H7 (cell line): ENCODE results near the gene LRRC8B. TPM values are rescaled to one million over a fixed set of nuclear protein-coding genes. Genes with fewer than 3 reads are reported as not detected.
"Not testable (repeated sequence)": the region's sequence is repeated elsewhere in the genome, so short reads cannot be mapped to it uniquely, and the experiment has no call there.

Experiments used
- DNase-seq: peaks from one replicate; pipeline ENCODE4 v3.0.0; 2012
- H3K27me3 ChIP-seq: 2 replicates; pipeline ENCODE4 v1.6.0; 2011; ENCODE audit warnings: mild to moderate bottlenecking, low read length; ENCODE audit not compliant: control insufficient read depth, insufficient read depth
- H3K36me3 ChIP-seq: replicated peaks from 2 replicates; pipeline ENCODE4 v1.5.1; 2011; ENCODE audit warnings: low read length; ENCODE audit not compliant: control insufficient read depth, insufficient read depth
- H3K4me3 ChIP-seq: 2 replicates; pipeline ENCODE4 v1.5.1; 2011; ENCODE audit warnings: low read depth, mild to moderate bottlenecking, control low read depth, low read length, moderate library complexity; ENCODE audit not compliant: insufficient read depth
- total RNA-seq: library from RNA; depleted of rRNA; stranded (reverse); fragments of >200 nt; shearing (Covaris generic); gene quantifications from 2 replicates; pipeline ENCODE4 v1.2.3, GENCODE V29; 2014

LRRC8B gene
- total RNA-seq, 1 experiment from 2014 or later, result 15.9 TPM

GRCh38 chr1:89575207-89575606, 50.6 kb downstream of the LRRC8B start:
- no peak for DNase-seq
- no peaks in the 10 kb centered on the region for H3K27me3 ChIP-seq
- H3K36me3 ChIP-seq, result peaks cover 4% of the 10 kb centered on the region; the same call in 1 of the 2 replicates
- no peak overlapping the region for H3K4me3 ChIP-seq

DNA sequence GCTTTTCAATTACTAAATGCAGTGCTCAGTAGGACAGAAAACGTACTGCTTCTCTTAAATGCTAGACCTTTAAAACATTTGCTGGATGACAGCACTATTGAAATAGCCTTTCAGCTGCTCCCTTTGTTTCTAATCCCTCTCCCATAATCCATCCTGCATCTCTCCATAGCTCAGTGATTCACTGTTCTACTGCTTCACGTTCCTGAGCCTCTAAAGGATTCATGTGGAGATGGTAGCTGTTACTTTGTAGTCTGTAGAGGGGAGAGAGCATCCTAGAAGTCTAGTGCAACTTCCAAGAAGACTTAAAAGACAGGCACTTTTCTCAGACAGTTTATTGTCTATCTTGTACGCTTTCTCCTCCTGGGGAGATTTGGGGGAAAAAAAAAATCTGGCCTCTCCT, 51.4 kb downstream of the LRRC8B start:
- Histone ChIP-seq H3K36me3 (peaks cover 4% of the 10 kb centered on the region; the same call in 1 of the 2 replicates), H3K27me3 (no peaks in the 10 kb centered on the region), H3K4me3 (no peak overlapping the region)
- DNase-seq, result no peak

GRCh38 chr1:89578151-89578550, 53.5 kb downstream of the LRRC8B start:
- Histone ChIP-seq H3K36me3 (peaks cover 4% of the 10 kb centered on the region; the same call in 1 of the 2 replicates), H3K27me3 (no peaks in the 10 kb centered on the region), H3K4me3 (no peak overlapping the region)
- DNase-seq, result no peak

DNA sequence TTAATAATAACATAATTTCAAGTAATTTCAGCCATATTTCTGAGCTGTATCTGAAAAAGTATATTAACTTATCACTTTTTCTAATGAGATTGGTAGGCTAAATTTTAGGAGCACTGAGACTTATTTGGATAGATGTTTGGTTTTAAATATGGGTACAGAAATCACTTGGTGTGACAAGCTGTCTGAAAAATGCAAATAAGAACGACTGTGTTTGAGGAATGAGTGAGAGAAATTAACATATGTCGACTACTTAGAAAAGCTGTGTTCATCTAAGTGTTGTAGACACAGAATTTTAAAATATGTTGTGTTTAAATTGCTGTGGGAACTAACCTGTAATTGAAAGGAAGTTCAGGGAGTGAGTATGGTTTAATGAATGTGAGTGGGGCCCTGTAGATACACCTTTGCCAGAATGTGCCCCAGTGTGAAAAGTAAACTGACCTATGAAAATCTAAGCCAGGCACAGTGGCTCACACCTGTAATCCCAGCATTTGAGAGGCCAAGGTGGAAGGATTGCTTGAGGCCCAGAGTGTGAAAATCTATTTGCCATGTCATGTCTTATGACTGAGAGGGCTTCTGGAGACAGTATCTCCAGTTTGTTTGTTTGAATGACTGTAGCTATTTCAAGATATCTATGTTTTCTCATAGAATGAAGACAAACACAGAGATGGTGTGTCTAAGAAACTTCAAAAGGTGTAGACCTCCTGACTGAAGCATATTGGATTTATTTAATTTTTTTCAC, 54.5 kb downstream of the LRRC8B start:
- Histone ChIP-seq H3K4me3 (no peak overlapping the region), H3K27me3 (no peaks in the 10 kb centered on the region), H3K36me3 (peaks cover 4% of the 10 kb centered on the region; the same call in 1 of the 2 replicates)
- no peak for DNase-seq

DNA sequence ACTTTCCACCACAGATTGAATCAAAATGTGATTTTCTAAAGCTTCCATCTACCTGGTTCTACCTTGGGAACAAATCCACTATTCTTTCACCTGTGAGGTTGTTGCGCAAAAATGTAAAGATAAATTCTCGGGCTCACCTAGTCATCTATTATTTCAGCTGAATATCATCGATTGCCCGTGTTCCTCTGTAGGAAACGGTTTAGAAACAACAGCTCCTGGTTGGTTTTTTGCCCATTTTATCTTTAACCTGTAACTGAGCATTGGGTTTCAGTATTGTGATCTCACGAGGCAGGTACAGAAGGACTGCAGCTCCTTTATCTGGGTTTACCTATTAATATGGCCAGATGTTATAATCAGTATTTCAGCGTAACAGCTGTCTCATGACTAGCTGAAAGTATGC, 55.4 kb downstream of the LRRC8B start:
- Histone ChIP-seq H3K4me3 (no peak overlapping the region), H3K36me3 (peaks cover 4% of the 10 kb centered on the region; the same call in 1 of the 2 replicates), H3K27me3 (no peaks in the 10 kb centered on the region)
- no peak for DNase-seq

GRCh38 chr1:89581859-89582258, 57.2 kb downstream of the LRRC8B start:
- Histone ChIP-seq H3K36me3 (peaks cover 4% of the 10 kb centered on the region; the same call in 1 of the 2 replicates), H3K27me3 (no peaks in the 10 kb centered on the region), H3K4me3 (no peak overlapping the region)
- no peak for DNase-seq

GRCh38 chr1:89582571-89582970, 57.9 kb downstream of the LRRC8B start:
- DNase-seq, result no peak
- Histone ChIP-seq H3K36me3 (peaks cover 4% of the 10 kb centered on the region; the same call in 1 of the 2 replicates), H3K27me3 (no peaks in the 10 kb centered on the region), H3K4me3 (no peak overlapping the region)

GRCh38 chr1:89584211-89584610, 59.6 kb downstream of the LRRC8B start:
- H3K27me3 ChIP-seq, result no peaks in the 10 kb centered on the region
- no peak overlapping the region for H3K4me3 ChIP-seq
- H3K36me3 ChIP-seq, result peaks cover 4% of the 10 kb centered on the region; the same call in 1 of the 2 replicates
- no peak for DNase-seq

DNA sequence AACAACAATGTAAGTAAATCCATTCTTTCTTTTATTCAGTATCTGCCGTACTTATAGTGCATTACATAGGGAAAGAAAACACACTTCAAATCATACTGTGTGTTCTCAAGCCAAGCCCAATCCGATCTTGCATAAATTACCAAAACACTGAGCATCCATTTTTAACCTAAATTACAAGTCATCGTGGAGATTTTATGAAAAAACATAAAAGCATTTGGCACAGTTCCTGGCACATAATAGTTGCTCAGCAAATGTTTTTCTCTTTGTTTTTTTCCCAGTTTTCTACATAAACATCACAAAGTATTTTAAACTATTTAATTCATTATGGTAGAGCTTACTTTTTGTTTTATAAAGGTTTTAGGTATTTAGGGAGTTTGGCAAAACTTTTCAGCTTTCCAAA, 60.2 kb downstream of the LRRC8B start:
- no peak for DNase-seq
- Histone ChIP-seq H3K27me3 (no peaks in the 10 kb centered on the region), H3K36me3 (peaks cover 2% of the 10 kb centered on the region; the same call in 1 of the 2 replicates), H3K4me3 (no peak overlapping the region)

- no peaks in the 10 kb centered on the region; the same call in 1 of the 2 replicates for H3K36me3 ChIP-seq
- DNase-seq, result no peak
- no peaks in the 10 kb centered on the region for H3K27me3 ChIP-seq
Observed at GRCh38 chr1:89587729-89588161, 63.1 kb downstream of the LRRC8B start.

DNA sequence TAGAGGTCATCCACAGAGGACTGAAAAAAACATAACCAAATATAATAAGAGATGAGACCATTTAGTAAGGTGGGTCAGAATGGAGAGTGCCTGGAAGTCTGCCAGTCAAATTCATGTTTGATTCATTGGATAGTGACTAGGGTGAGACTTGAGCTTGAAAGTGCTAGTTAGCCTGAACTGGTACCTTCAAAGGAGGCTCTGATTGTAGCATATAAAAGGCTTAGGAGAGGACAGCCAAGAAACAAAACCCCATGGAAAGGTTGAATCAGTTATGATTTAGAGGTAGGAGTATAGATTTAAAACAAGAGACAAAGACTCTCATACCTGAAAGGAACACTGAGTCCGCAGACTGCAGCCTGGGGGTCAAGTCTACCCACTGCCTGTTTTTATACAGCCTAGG, 63.9 kb downstream of the LRRC8B start:
- H3K27me3 ChIP-seq, result no peaks in the 10 kb centered on the region
- no peak overlapping the region for H3K4me3 ChIP-seq
- no peaks in the 10 kb centered on the region for H3K36me3 ChIP-seq
- no peak for DNase-seq

More at GRCh38 chr1:89587729-89588161, 63.1 kb downstream of the LRRC8B start:
- H3K4me3 ChIP-seq, result no peak overlapping the region

DNA sequence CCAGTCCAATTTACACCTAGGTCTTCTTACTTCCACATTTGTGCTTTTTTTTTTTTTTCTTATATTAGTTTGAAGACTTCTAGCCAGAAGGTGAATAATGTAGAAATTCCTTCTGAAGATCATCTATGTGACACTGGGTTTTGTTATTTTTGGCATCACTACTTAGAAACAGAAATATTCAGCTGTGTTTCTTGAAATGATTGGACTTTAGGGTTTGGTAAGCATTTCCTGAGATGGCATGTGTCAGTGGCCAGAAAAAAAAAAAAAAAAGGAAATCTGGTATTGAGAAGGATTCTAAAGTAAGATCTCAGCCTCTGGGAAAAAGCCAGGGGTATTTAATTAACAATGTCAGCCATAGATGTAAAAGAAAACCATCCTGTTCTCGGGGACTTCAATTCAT, 64.9 kb downstream of the LRRC8B start:
- no peaks in the 10 kb centered on the region for H3K36me3 ChIP-seq

DNA sequence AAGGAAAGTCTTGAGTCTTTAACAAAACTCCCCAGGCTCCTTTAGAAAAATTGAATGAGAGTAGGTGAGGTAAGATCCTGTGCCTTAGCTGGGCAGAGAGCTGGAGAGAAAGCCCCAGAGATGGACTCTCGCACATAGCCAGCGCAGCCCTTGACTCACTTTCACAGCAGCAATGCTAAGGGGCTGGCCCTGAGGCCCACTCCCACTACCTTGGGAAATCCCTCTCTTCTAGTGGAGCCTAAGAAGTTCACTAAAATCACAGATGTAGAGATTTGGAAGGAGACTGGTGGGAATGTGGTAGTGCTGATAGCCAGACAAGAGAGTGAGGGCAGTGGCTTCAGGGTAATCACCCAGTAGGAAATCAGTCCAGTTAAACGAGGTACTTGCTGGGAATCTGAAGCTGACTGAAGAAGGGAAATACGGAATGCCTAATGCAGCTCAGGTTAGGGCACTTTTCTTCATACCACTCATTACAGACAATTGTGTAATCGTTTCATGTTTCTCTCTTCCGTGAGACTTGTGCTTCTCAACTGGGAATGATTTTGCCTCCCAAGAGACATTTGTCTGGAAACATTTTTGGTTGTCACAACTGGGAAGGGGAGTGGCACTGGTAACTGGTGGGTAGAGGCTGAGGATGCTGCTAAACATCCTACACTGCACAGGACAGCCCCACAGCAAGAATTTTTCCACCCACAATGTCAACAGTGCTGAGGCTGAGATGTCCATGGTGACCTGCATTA, 65.9 kb downstream of the LRRC8B start:
- Histone ChIP-seq H3K27me3 (no peaks in the 10 kb centered on the region), H3K4me3 (no peak overlapping the region), H3K36me3 (no peaks in the 10 kb centered on the region)
- no peak for DNase-seq

More for the DNA sequence above, 64.9 kb downstream of the LRRC8B start:
- Histone ChIP-seq H3K4me3 (no peak overlapping the region), H3K27me3 (no peaks in the 10 kb centered on the region)
- no peak for DNase-seq

DNA sequence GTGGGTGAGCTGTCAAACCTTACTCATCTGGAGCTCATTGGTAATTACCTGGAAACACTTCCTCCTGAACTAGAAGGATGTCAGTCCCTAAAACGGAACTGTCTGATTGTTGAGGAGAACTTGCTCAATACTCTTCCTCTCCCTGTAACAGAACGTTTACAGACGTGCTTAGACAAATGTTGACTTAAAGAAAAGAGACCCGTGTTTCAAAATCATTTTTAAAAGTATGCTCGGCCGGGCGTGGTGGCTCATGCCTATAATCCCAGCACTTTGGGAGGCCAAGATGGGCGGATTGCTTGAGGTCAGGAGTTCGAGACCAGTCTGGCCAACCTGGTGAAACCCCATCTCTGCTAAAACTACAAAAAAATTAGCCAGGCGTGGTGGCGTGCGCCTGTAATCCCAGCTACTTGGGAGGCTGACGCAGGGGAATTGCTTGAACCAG, 68.3 kb downstream of the LRRC8B start:
- not testable (repeated sequence) for DNase-seq, H3K4me3 ChIP-seq, H3K36me3 ChIP-seq, H3K27me3 ChIP-seq
